AG04449 (cell line): ENCODE data around the gene TMEM25.
"Not testable (repeated sequence)": the region's sequence is repeated elsewhere in the genome, so short reads cannot be mapped to it uniquely, and the experiment has no call there.

Experiments used
- CTCF ChIA-PET: fragments of 350-600 bp; formaldehyde crosslinking; extraction: SDS; loops from one replicate; lab custom pipeline; 2021; ENCODE audit warnings: antibody characterized with exemption; lab: Yijun Ruan, JAX
- POLR2A ChIA-PET: fragments of 400-600, 350-600 bp; formaldehyde crosslinking; extraction: SDS; loops from one replicate; lab custom pipeline; 2020; ENCODE audit warnings: antibody characterized with exemption, inconsistent platforms; lab: Yijun Ruan, JAX
- DNase-seq: peaks from one replicate; pipeline ENCODE4 v3.0.0-alpha.2; 2010; ENCODE audit warnings: low read depth, low spot score
- H3K4me3 ChIP-seq: 2 replicates; pipeline ENCODE4 v1.5.1; 2011; ENCODE audit warnings: low read depth, mild to moderate bottlenecking, control low read depth, low read length
- TF ChIP-seq, protein P1 (sequence below): IDR thresholded peaks from one replicate; pipeline ENCODE4 v1.5.1; 2011; ENCODE audit warnings: mild to moderate bottlenecking, moderate library complexity, low read length, control low read depth, inconsistent platforms; ENCODE audit not compliant: insufficient read depth; ENCODE audit errors: missing control alignments

Gene TMEM25

GRCh38 chr11:118530683-118531596 is at the start of gene TMEM25:
TMEM25 (plus strand) TSS chr11:118531192; CDS start chr11:118531802, 610 bp downstream.
- DNase-seq, result no peak
- peak within 1 kb of the TSS; percentile 76 for H3K4me3 ChIP-seq
- CTCF ChIA-PET, result interaction anchor here (2.5 kb wide), 1 partner anchor 42 kb away, joined by 6 read pairs; no protein-coding TSS in a partner anchor
- POLR2A ChIA-PET, result no interaction called here
- TF ChIP-seq, protein P1, sequence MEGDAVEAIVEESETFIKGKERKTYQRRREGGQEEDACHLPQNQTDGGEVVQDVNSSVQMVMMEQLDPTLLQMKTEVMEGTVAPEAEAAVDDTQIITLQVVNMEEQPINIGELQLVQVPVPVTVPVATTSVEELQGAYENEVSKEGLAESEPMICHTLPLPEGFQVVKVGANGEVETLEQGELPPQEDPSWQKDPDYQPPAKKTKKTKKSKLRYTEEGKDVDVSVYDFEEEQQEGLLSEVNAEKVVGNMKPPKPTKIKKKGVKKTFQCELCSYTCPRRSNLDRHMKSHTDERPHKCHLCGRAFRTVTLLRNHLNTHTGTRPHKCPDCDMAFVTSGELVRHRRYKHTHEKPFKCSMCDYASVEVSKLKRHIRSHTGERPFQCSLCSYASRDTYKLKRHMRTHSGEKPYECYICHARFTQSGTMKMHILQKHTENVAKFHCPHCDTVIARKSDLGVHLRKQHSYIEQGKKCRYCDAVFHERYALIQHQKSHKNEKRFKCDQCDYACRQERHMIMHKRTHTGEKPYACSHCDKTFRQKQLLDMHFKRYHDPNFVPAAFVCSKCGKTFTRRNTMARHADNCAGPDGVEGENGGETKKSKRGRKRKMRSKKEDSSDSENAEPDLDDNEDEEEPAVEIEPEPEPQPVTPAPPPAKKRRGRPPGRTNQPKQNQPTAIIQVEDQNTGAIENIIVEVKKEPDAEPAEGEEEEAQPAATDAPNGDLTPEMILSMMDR, result no peak

DNA sequence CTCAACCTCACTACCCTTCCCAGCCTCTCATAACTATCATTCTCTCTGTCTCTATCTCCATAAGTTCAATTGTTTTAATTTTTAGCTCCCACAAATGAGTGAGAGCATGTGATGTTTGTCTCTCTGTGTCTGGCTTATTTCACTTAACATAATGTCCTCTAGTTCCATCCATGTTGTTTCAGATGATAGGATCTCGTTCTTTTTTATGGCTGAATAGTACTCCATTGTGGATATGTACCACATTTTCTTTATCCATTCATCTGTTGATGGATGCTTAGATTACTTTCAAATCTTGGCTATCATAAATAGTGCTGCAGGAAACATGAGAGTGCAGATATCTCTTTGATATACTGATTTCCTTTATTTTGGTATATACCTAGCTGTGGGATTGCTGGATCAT is 49.8 kb upstream of the TMEM25 start:
- CTCF ChIA-PET, result interaction anchor here (0.7 to 1.5 kb wide), 4 partner anchors 9 to 24 kb away, joined by 3 to 4 read pairs (median 3); no protein-coding TSS in a partner anchor
- DNase-seq, POLR2A ChIA-PET, H3K4me3 ChIP-seq: not testable (repeated sequence)

GRCh38 chr11:118484405-118484804 is 46.6 kb upstream of the TMEM25 start:
- H3K4me3 ChIP-seq, result no peak overlapping the region
- POLR2A ChIA-PET, result no interaction called here
- TF ChIP-seq, protein P1, result no peak
- CTCF ChIA-PET, result interaction anchor here (0.9 to 1.7 kb wide), 3 partner anchors 13 to 103 kb away, joined by 3 to 5 read pairs (median 4); no protein-coding TSS in a partner anchor
- DNase-seq, result no peak

DNA sequence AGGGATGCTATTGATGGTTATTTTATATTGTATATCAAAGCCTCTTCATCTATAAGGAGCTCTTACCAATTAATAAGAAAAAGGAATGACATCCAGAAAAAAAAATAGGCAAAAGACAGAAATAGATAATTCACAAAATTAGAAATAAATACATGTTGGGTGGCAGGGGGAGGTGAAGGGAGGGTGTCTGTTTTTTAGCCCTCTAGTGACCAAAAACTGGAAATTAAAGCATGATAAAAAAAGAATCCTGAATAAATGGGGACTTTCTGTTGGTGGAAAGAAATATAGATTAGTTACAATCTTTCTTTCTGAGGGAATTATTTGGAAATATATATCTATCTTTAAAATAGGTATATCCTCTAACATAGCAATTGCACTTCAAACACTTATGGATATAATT is 45.7 kb upstream of the TMEM25 start:
- no peak overlapping the region for H3K4me3 ChIP-seq
- no peak for DNase-seq
- ChIA-PET POLR2A (interaction anchor here (0.6 kb wide), 1 partner anchor 93 kb away, joined by 5 read pairs; no protein-coding TSS in a partner anchor), CTCF (interaction anchor here (0.9 to 1.7 kb wide), 5 partner anchors 12 to 103 kb away, joined by 3 to 5 read pairs (median 4); partner anchors contain the start of gene ATP5MG)
- TF ChIP-seq, protein P1, result no peak

DNA sequence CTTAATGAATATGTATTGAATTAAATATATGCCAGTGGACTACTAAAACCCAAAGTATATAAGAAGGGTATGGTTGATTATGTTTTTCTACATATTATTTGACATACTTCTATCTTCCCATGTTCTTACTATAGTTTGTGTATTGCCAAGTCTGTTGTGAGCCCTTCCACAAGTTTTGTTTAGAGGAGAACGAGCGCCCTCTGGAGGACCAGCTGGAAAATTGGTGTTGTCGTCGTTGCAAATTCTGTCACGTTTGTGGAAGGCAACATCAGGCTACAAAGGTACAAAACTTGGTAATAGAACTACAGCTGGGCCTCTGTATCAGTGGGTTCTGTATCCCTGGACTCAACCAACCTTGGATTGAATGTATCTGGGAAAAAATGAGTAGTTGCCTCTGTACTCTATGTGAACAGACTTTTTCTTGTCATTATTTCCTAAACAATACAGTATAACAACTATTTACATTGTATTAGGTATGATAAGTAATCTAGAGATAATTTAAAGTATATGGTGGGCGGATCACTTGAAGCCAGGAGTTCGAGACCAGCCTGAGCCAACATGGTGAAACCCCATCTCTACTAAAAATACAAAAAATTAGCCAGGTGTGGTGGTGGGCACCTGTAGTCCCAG is 42.4 kb upstream of the TMEM25 start:
- peak; percentile 31 for DNase-seq
- TF ChIP-seq, protein P1, result peak; percentile 77
- no peak overlapping the region for H3K4me3 ChIP-seq
- ChIA-PET POLR2A (interaction anchor here (1.1 kb wide), 1 partner anchor 87 kb away, joined by 3 read pairs; no protein-coding TSS in a partner anchor), CTCF (interaction anchor here (0.7 to 2.3 kb wide), 38 partner anchors 8 to 333 kb away, joined by 3 to 22 read pairs (median 4); partner anchors contain the start of genes ATP5MG and TMEM25)

GRCh38 chr11:118491041-118491440 is 40.0 kb upstream of the TMEM25 start:
- no peak overlapping the region for H3K4me3 ChIP-seq
- no peak for DNase-seq
- CTCF ChIA-PET, result interaction anchor here (1.0 to 1.7 kb wide), 5 partner anchors 8 to 119 kb away, joined by 3 to 10 read pairs (median 3); partner anchors contain the start of gene ATP5MG
- POLR2A ChIA-PET, result no interaction called here
- TF ChIP-seq, protein P1, result no peak
